ENCODE results near the gene STPG1.

DNA sequence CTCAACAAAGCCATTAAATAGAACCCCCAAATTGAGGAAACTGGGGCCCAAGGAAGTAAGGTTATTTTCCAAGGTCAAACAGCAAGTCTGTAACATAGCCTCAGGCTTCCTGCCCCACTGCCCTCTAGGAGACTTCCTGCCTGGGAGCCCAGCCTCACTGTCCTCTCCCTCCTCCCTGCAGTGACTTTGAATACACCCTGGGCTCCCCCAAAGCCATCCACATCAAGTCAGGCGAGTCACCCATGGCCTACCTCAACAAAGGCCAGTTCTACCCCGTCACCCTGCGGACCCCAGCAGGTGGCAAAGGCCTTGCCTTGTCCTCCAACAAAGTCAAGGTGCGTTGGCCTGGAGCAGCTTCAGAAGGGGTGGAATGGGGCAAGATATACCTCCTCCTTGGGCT lies 76.1 kb downstream of the STPG1 start:
- TF ChIP-seq POLR2A (IDR thresholded peaks at IDR 0.05) (no peak), POLR2AphosphoS5 (IDR thresholded peaks at IDR 0.05; ENCODE audit: insufficient read depth in 1 of 2, low read depth in 1 of 2) (no peak)
- TF ChIP-seq, protein P1, sequence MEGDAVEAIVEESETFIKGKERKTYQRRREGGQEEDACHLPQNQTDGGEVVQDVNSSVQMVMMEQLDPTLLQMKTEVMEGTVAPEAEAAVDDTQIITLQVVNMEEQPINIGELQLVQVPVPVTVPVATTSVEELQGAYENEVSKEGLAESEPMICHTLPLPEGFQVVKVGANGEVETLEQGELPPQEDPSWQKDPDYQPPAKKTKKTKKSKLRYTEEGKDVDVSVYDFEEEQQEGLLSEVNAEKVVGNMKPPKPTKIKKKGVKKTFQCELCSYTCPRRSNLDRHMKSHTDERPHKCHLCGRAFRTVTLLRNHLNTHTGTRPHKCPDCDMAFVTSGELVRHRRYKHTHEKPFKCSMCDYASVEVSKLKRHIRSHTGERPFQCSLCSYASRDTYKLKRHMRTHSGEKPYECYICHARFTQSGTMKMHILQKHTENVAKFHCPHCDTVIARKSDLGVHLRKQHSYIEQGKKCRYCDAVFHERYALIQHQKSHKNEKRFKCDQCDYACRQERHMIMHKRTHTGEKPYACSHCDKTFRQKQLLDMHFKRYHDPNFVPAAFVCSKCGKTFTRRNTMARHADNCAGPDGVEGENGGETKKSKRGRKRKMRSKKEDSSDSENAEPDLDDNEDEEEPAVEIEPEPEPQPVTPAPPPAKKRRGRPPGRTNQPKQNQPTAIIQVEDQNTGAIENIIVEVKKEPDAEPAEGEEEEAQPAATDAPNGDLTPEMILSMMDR (IDR thresholded peaks at IDR 0.05) = no peak

All from vagina (tissue), 2 donors.